ENCODE measurements around the gene DUSP5. TPM values are rescaled to one million over a fixed set of nuclear protein-coding genes. Genes with fewer than 3 reads are reported as not detected.
"Not testable (repeated sequence)": the region's sequence is repeated elsewhere in the genome, so short reads cannot be mapped to it uniquely, and the experiment has no call there.

DUSP5 gene
- total RNA-seq, 2 experiments from 2014 or later = 64.3 to 66.2 TPM

GRCh38 chr10:110530131-110530831 lies 32.6 kb downstream of the DUSP5 start:
- Mint-ChIP-seq H3K27me3 (no peaks in the 10 kb centered on the region), H3K4me3 (no peak overlapping the region), H3K9me3 (no peaks in the 10 kb centered on the region), H3K27ac (no peak overlapping the region), H3K36me3 (ENCODE audit: low read depth) (no peaks in the 10 kb centered on the region), H3K4me1 (ENCODE audit: low read depth) (peaks cover 23% of the 10 kb centered on the region)
- ChIA-PET CTCF (no interaction called here), POLR2A (no interaction called here)
- intact Hi-C loops (cut with DNase I, micrococcal nuclease) = no loop called here
- no peak overlapping the region for H3K27ac ChIP-seq (ENCODE audit: low read depth in 1 of 2, low read length in 2 of 2)
- no peaks in the 10 kb centered on the region for H3K27me3 ChIP-seq (ENCODE audit: control insufficient read depth in 1 of 2, insufficient read depth in 2 of 2, low read length in 2 of 2)
- no peaks in the 10 kb centered on the region for H3K36me3 ChIP-seq (ENCODE audit: insufficient read depth, low read length)
- peaks cover 25% of the 10 kb centered on the region for H3K4me1 ChIP-seq (ENCODE audit: insufficient read depth, low read length)
- H3K9me3 ChIP-seq (ENCODE audit: control insufficient read depth in 1 of 2, insufficient read depth in 1 of 2, low read length in 2 of 2) = no peaks in the 10 kb centered on the region
- peak overlapping the region; percentile 29 for H3K4me3 ChIP-seq (ENCODE audit: low read length)
- DNase-seq (peak in 4 of 14 experiments; percentile 10 to 36 (median 26)), ATAC-seq (ENCODE audit: poor library complexity) (peak; percentile 44)
- no peak for TF ChIP-seq CTCF (IDR thresholded peaks at IDR 0.05)

GRCh38 chr10:110531687-110532086 lies 34.0 kb downstream of the DUSP5 start:
- H3K36me3 ChIP-seq (ENCODE audit: insufficient read depth, low read length) = no peaks in the 10 kb centered on the region
- POLR2A ChIA-PET = no interaction called here
- no peaks in the 10 kb centered on the region for H3K9me3 Mint-ChIP-seq
- intact Hi-C loops (cut with DNase I, micrococcal nuclease) = no loop called here
- no peak overlapping the region for H3K27ac ChIP-seq (ENCODE audit: low read depth in 1 of 2, low read length in 2 of 2)
- CTCF ChIA-PET = no interaction called here
- H3K4me1 Mint-ChIP-seq (ENCODE audit: low read depth) = peaks cover 34% of the 10 kb centered on the region
- H3K36me3 Mint-ChIP-seq (ENCODE audit: low read depth) = no peaks in the 10 kb centered on the region
- H3K27me3 Mint-ChIP-seq = no peaks in the 10 kb centered on the region
- ATAC-seq (ENCODE audit: poor library complexity) (no peak), DNase-seq (no peak)
- H3K4me1 ChIP-seq (ENCODE audit: insufficient read depth, low read length) = peaks cover 39% of the 10 kb centered on the region
- no peak for TF ChIP-seq CTCF (IDR thresholded peaks at IDR 0.05)
- H3K27me3 ChIP-seq (ENCODE audit: control insufficient read depth in 1 of 2, insufficient read depth in 2 of 2, low read length in 2 of 2) = no peaks in the 10 kb centered on the region
- H3K27ac Mint-ChIP-seq = no peak overlapping the region
- H3K4me3 Mint-ChIP-seq = no peak overlapping the region
- no peak overlapping the region for H3K4me3 ChIP-seq (ENCODE audit: low read length)
- no peaks in the 10 kb centered on the region for H3K9me3 ChIP-seq (ENCODE audit: control insufficient read depth in 1 of 2, insufficient read depth in 1 of 2, low read length in 2 of 2)

GRCh38 chr10:110532628-110533027 lies 34.9 kb downstream of the DUSP5 start:
- H3K4me3 ChIP-seq (ENCODE audit: low read length); H3K27ac ChIP-seq (ENCODE audit: low read depth in 1 of 2, low read length in 2 of 2); H3K9me3 ChIP-seq (ENCODE audit: control insufficient read depth in 1 of 2, insufficient read depth in 1 of 2, low read length in 2 of 2); H3K27me3 ChIP-seq (ENCODE audit: control insufficient read depth in 1 of 2, insufficient read depth in 2 of 2, low read length in 2 of 2); H3K36me3 ChIP-seq (ENCODE audit: insufficient read depth, low read length); H3K4me3 Mint-ChIP-seq; H3K27me3 Mint-ChIP-seq; H3K9me3 Mint-ChIP-seq; CTCF ChIA-PET; H3K27ac Mint-ChIP-seq; H3K36me3 Mint-ChIP-seq (ENCODE audit: low read depth); intact Hi-C loops (cut with DNase I, micrococcal nuclease); ATAC-seq (ENCODE audit: poor library complexity); DNase-seq: not testable (repeated sequence)
- POLR2A ChIA-PET = interaction anchor here (1.1 kb wide), 1 partner anchor 227 kb away, joined by 3 read pairs; no protein-coding TSS in a partner anchor
- peaks cover 39% of the 10 kb centered on the region for H3K4me1 ChIP-seq (ENCODE audit: insufficient read depth, low read length)
- peaks cover 34% of the 10 kb centered on the region for H3K4me1 Mint-ChIP-seq (ENCODE audit: low read depth)

DNA sequence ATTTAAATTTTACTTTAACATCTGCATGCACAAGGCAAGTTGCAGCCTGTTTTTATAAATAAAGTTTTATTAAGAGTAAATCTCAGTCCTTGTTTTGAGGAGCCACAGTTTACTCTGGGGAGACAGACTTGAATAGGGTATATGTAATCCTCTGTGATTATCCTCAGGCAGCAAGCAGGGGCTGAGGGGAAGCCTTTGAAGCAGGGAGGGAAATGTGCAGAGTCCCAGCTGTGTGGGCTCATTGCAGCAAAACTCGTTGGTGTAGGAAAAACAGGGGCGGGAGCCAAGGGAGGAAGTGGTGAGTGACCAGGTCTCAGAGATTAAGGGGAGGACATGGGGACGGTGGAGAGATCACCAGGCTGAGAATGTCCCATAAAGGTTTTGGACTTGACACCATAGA lies 35.4 kb downstream of the DUSP5 start:
- Mint-ChIP-seq H3K36me3 (ENCODE audit: low read depth) (no peaks in the 10 kb centered on the region), H3K4me3 (no peak overlapping the region), H3K9me3 (no peaks in the 10 kb centered on the region), H3K27me3 (no peaks in the 10 kb centered on the region), H3K27ac (no peak overlapping the region), H3K4me1 (ENCODE audit: low read depth) (peaks cover 33% of the 10 kb centered on the region)
- no peak overlapping the region for H3K4me3 ChIP-seq (ENCODE audit: low read length)
- DNase-seq = no peak
- ATAC-seq (ENCODE audit: poor library complexity) = no peak
- intact Hi-C loops (cut with DNase I, micrococcal nuclease) = no loop called here
- ChIA-PET CTCF (no interaction called here), POLR2A (interaction anchor here (1.1 kb wide), 1 partner anchor 228 kb away, joined by 3 read pairs; no protein-coding TSS in a partner anchor)
- H3K27ac ChIP-seq (ENCODE audit: low read depth in 1 of 2, low read length in 2 of 2) = no peak overlapping the region
- no peaks in the 10 kb centered on the region for H3K27me3 ChIP-seq (ENCODE audit: control insufficient read depth in 1 of 2, insufficient read depth in 2 of 2, low read length in 2 of 2)
- H3K36me3 ChIP-seq (ENCODE audit: insufficient read depth, low read length) = no peaks in the 10 kb centered on the region
- H3K4me1 ChIP-seq (ENCODE audit: insufficient read depth, low read length) = peaks cover 39% of the 10 kb centered on the region
- no peak for TF ChIP-seq CTCF (IDR thresholded peaks at IDR 0.05)
- no peaks in the 10 kb centered on the region for H3K9me3 ChIP-seq (ENCODE audit: control insufficient read depth in 1 of 2, insufficient read depth in 1 of 2, low read length in 2 of 2)
